PC-3 (cell line): ENCODE data around the gene SALL3. TPM values are rescaled to one million over a fixed set of nuclear protein-coding genes. Genes with fewer than 3 reads are reported as not detected.

Experiments used
- ATAC-seq: fragments of 200-7000 bp; cut with Tn5 transposase; 2 replicates; pipeline ENCODE4 v1.9.1; 2020; ENCODE audit warnings: mild to moderate bottlenecking, moderate library complexity
- BruUV-seq: library from RNA; stranded (reverse); fragments of 400-500 nt; replicated peaks from 2 replicates; lab custom pipeline; 2021; lab: Mats Ljungman, UMichigan
- CTCF ChIA-PET: fragments of 300-600 bp; sonication (Branson Sonifier 250); formaldehyde crosslinking; loops from one replicate; lab custom pipeline; 2022; ENCODE audit warnings: antibody characterized with exemption; lab: Charles Lee
- POLR2A ChIA-PET: fragments of 300-600 bp; sonication (Branson Sonifier 250); formaldehyde crosslinking; loops from one replicate; lab custom pipeline; 2022; ENCODE audit warnings: antibody characterized with exemption; ENCODE audit not compliant: unreplicated experiment; lab: Charles Lee
- DNase-seq: peaks from one replicate; pipeline ENCODE4 v3.0.0-alpha.2; 2015
- H2AFZ ChIP-seq: fragments of 300-600 bp; sonication (generic); 2 replicates; pipeline ENCODE4 v1.6.0; 2016; ENCODE audit warnings: antibody characterized with exemption, low read length
- H3F3A ChIP-seq: fragments of 300-600 bp; sonication (generic); one replicate; pipeline ENCODE4 v1.6.0; 2017; ENCODE audit warnings: antibody characterized with exemption, low read length, control low read depth, mild to moderate bottlenecking; ENCODE audit not compliant: unreplicated experiment
- H3K27ac ChIP-seq: fragments of 300-600 bp; sonication (generic); 2 replicates; pipeline ENCODE4 v1.5.1; 2016; ENCODE audit warnings: mild to moderate bottlenecking, low read length
- H3K27me3 ChIP-seq: fragments of 300-600 bp; sonication (generic); 2 replicates; pipeline ENCODE4 v1.6.1; 2016; ENCODE audit warnings: low read length, mixed read lengths
- H3K36me3 ChIP-seq: fragments of 300-600 bp; sonication (generic); 2 replicates; pipeline ENCODE4 v1.6.1; 2016; ENCODE audit warnings: low read depth, mixed run types, low read length, mixed read lengths
- H3K4me1 ChIP-seq: fragments of 300-600 bp; sonication (generic); 2 replicates; pipeline ENCODE4 v1.5.1; 2016; ENCODE audit warnings: low read length; ENCODE audit not compliant: insufficient read depth
- H3K4me2 ChIP-seq: fragments of 300-600 bp; sonication (generic); 2 replicates; pipeline ENCODE4 v1.6.0; 2016; ENCODE audit warnings: low read length
- H3K4me3 ChIP-seq: fragments of 300-600 bp; sonication (generic); 2 replicates; pipeline ENCODE4 v1.5.1; 2016; ENCODE audit warnings: mild to moderate bottlenecking, low read length, mixed read lengths
- H3K79me2 ChIP-seq: fragments of 300-600 bp; sonication (generic); 2 replicates; pipeline ENCODE4 v1.6.1; 2017; ENCODE audit warnings: low read length, mixed read lengths
- H3K9ac ChIP-seq: fragments of 300-600 bp; sonication (generic); 2 replicates; pipeline ENCODE4 v1.6.0; 2016; ENCODE audit warnings: mild to moderate bottlenecking, low read length
- H3K9me2 ChIP-seq: fragments of 300-600 bp; sonication (generic); replicated peaks from 2 replicates; pipeline ENCODE4 v1.6.1; 2016; ENCODE audit warnings: mixed run types, low read length, mixed read lengths
- H3K9me3 ChIP-seq: fragments of 300-600 bp; sonication (generic); 2 replicates; pipeline ENCODE4 v1.6.1; 2016; ENCODE audit warnings: low read length, mixed read lengths
- H4K20me1 ChIP-seq: fragments of 300-600 bp; sonication (generic); 2 replicates; pipeline ENCODE4 v1.6.1; 2016; ENCODE audit warnings: low read length, mixed read lengths
- EZH2 ChIP-seq: fragments of 300-600 bp; sonication (generic); IDR thresholded peaks from one replicate; pipeline ENCODE4 v1.6.1; 2017; ENCODE audit warnings: antibody characterized with exemption, mild to moderate bottlenecking, low read length; ENCODE audit not compliant: unreplicated experiment
- EZH2phosphoT487 ChIP-seq: fragments of 300-600 bp; sonication (generic); IDR thresholded peaks from 2 replicates; pipeline ENCODE4 v1.6.1; 2018; ENCODE audit warnings: mild to moderate bottlenecking, antibody characterized with exemption, low read length, borderline replicate concordance
- intact Hi-C: fragments of 100-400 bp; cut with micrococcal nuclease; formaldehyde crosslinking; loops from 2 replicates; pipeline ENCODE4 v1.9.0; 2023
- total RNA-seq: library from RNA; depleted of rRNA; stranded (reverse); fragments of >200 nt; gene quantifications from 2 replicates; pipeline ENCODE4 v1.2.3, GENCODE V29; 2014
- TF ChIP-seq, protein P1 (sequence below): fragments of 300-600 bp; sonication (generic); conservative IDR thresholded peaks from 2 replicates; pipeline ENCODE4 v1.5.1; 2017; ENCODE audit warnings: antibody characterized with exemption, low read depth, mild to moderate bottlenecking, low read length

SALL3 gene
- total RNA-seq, 1 experiment from 2014 or later, result not detected

DNA sequence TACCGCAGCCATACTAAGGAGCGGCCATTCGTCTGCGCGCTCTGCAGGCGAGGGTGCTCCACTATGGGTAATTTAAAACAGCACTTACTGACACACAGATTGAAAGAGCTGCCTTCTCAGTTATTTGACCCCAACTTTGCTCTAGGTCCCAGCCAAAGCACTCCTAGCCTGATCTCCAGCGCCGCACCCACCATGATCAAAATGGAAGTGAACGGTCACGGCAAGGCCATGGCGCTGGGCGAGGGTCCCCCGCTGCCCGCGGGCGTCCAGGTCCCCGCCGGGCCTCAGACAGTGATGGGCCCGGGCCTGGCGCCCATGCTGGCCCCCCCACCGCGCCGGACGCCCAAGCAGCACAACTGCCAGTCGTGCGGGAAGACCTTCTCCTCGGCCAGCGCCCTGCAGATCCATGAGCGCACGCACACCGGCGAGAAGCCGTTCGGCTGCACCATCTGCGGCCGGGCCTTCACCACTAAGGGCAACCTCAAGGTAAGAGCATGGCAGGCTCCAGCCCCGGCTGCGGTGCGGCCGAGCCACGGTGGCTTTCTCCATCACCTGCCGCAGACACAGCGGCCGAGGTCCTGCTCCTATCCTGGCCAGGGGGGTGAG is 15.5 kb downstream of the SALL3 start:
- intact Hi-C loops, result no loop called here
- H3K79me2 ChIP-seq, result no peaks in the 10 kb centered on the region
- no TSS peak for BruUV-seq
- TF ChIP-seq EZH2phosphoT487 (no peak), EZH2 (no peak)
- TF ChIP-seq, protein P1, sequence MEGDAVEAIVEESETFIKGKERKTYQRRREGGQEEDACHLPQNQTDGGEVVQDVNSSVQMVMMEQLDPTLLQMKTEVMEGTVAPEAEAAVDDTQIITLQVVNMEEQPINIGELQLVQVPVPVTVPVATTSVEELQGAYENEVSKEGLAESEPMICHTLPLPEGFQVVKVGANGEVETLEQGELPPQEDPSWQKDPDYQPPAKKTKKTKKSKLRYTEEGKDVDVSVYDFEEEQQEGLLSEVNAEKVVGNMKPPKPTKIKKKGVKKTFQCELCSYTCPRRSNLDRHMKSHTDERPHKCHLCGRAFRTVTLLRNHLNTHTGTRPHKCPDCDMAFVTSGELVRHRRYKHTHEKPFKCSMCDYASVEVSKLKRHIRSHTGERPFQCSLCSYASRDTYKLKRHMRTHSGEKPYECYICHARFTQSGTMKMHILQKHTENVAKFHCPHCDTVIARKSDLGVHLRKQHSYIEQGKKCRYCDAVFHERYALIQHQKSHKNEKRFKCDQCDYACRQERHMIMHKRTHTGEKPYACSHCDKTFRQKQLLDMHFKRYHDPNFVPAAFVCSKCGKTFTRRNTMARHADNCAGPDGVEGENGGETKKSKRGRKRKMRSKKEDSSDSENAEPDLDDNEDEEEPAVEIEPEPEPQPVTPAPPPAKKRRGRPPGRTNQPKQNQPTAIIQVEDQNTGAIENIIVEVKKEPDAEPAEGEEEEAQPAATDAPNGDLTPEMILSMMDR, result no peak
- ChIA-PET CTCF (no interaction called here), POLR2A (no interaction called here)
- no peak overlapping the region for H3K9ac ChIP-seq
- no peaks in the 10 kb centered on the region for H3K9me2 ChIP-seq
- ATAC-seq (no peak), DNase-seq (no peak)
- H4K20me1 ChIP-seq, result no peaks in the 10 kb centered on the region
- no peaks in the 10 kb centered on the region for H3K36me3 ChIP-seq
- no peak overlapping the region for H3K4me2 ChIP-seq
- no peak overlapping the region for H3K4me3 ChIP-seq
- H3K27ac ChIP-seq, result no peak overlapping the region
- no peaks in the 10 kb centered on the region for H3F3A ChIP-seq
- H3K27me3 ChIP-seq, result peaks cover 22% of the 10 kb centered on the region
- H3K4me1 ChIP-seq, result no peaks in the 10 kb centered on the region
- H2AFZ ChIP-seq, result no peak overlapping the region
- no peaks in the 10 kb centered on the region for H3K9me3 ChIP-seq

DNA sequence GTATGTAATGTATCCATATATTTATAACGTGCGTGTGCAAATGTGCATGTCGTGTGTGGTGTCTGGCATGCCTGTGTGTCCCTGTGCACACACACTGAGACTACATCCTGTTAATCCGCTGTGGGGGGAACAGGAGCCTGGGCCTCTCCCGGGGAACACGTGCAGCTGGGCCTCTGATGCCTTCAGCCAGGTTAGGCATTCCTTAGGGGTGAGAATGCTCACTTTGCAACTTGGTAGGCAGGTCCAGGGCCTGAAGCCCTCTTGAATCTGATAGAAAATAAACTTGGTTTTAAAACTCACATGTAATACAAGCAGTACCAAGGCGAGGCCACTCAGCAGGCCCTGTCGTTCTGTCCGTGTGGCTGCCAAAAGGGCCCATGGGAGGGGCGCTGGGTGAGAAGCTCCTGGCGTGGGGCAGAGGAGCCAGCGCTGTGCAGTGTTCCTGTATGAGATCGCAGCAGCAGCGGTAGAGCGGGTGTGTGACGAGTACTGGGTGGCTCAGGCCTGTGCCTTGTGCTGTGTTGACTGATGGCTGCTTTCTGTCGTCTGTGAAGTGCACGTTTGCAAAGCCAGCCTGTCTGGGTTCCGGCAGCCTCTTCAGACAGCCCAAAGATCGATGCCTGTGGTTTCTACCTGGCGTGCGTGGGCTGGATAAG is 16.2 kb downstream of the SALL3 start:
- no peak overlapping the region for H3K4me3 ChIP-seq
- H3K9me2 ChIP-seq, result no peaks in the 10 kb centered on the region
- POLR2A ChIA-PET, result no interaction called here
- H3K9ac ChIP-seq, result no peak overlapping the region
- ATAC-seq (no peak), DNase-seq (no peak)
- H3K27ac ChIP-seq, result no peak overlapping the region
- no peaks in the 10 kb centered on the region for H3K4me1 ChIP-seq
- CTCF ChIA-PET, result no interaction called here
- no peaks in the 10 kb centered on the region for H3F3A ChIP-seq
- BruUV-seq, result no TSS peak
- no peaks in the 10 kb centered on the region for H3K36me3 ChIP-seq
- H3K79me2 ChIP-seq, result no peaks in the 10 kb centered on the region
- no peaks in the 10 kb centered on the region for H4K20me1 ChIP-seq
- TF ChIP-seq, protein P1, result no peak
- TF ChIP-seq EZH2phosphoT487 (no peak), EZH2 (no peak)
- peaks cover 28% of the 10 kb centered on the region for H3K27me3 ChIP-seq
- no peak overlapping the region for H3K4me2 ChIP-seq
- no peak overlapping the region for H2AFZ ChIP-seq
- intact Hi-C loops, result no loop called here
- H3K9me3 ChIP-seq, result no peaks in the 10 kb centered on the region
